HL-60 (cell line): ENCODE measurements around the gene OGG1.

Source experiments
- CTCF ChIP-seq: IDR thresholded peaks from one replicate; pipeline ENCODE4 v1.5.1; 2011; ENCODE audit warnings: low read length, control low read depth, inconsistent platforms; ENCODE audit not compliant: insufficient read depth
- POLR2AphosphoS5 ChIP-seq: IDR thresholded peaks from 2 replicates; pipeline ENCODE4 v1.6.1; 2012; ENCODE audit warnings: low read depth

GRCh38 chr3:9784965-9785364, 35.2 kb downstream of the OGG1 start:
- TF ChIP-seq POLR2AphosphoS5 = no peak
- no peak for TF ChIP-seq CTCF
